ENCODE results near the gene ELFN2. TPM values are rescaled to one million over a fixed set of nuclear protein-coding genes. Genes with fewer than 3 reads are reported as not detected.

The ELFN2 gene
- total and polyA plus RNA-seq, 12 donors = 0.04 to 3.3 (median 0.32) TPM; not detected in 2

- TF ChIP-seq, protein P1, sequence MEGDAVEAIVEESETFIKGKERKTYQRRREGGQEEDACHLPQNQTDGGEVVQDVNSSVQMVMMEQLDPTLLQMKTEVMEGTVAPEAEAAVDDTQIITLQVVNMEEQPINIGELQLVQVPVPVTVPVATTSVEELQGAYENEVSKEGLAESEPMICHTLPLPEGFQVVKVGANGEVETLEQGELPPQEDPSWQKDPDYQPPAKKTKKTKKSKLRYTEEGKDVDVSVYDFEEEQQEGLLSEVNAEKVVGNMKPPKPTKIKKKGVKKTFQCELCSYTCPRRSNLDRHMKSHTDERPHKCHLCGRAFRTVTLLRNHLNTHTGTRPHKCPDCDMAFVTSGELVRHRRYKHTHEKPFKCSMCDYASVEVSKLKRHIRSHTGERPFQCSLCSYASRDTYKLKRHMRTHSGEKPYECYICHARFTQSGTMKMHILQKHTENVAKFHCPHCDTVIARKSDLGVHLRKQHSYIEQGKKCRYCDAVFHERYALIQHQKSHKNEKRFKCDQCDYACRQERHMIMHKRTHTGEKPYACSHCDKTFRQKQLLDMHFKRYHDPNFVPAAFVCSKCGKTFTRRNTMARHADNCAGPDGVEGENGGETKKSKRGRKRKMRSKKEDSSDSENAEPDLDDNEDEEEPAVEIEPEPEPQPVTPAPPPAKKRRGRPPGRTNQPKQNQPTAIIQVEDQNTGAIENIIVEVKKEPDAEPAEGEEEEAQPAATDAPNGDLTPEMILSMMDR (IDR thresholded peaks at IDR 0.05) = no peak
- no peak for TF ChIP-seq POLR2A (IDR thresholded peaks at IDR 0.05)
- Histone ChIP-seq H3K9me3 (replicated peaks in 1 of 3) (no peaks in the 10 kb centered on the region), H3K4me1 (replicated peaks in 1 of 2) (no peaks in the 10 kb centered on the region), H3K36me3 (replicated peaks in 1 of 2) (no peaks in the 10 kb centered on the region), H3K4me3 (no peak overlapping the region), H3K27me3 (peaks cover 13% of the 10 kb centered on the region), H3K27ac (no peak overlapping the region)
- no peak for DNase-seq
- intact Hi-C loops (cut with DNase I) = no loop called here
- 75 to 82% (median 79%) methylated on average over 7 of the region's 7 CpGs for WGBS, 4 donors
These were observed 16.7 kb upstream of the ELFN2 start for GRCh38 chr22:37443977-37444376.

DNA sequence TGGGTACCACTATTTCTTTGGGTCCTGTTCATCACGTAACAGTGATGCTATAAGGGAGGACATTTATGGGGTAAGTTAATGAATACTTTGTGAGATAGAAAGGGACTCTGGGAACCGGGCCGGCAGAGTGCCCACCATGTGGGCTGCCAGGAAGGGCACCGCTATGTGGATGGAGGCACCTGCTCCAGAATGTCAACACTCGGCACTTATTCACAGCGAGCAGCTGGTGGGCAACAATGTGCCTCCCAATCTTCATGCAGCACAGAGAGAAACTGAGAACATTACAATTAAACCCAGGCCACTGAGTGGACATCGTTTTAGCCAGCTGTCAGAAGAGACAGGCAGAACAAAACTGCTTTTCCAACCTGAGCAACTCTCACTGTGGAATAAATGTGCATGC lies 15.8 kb upstream of the ELFN2 start:
- Histone ChIP-seq H3K36me3 (replicated peaks in 1 of 2) (no peaks in the 10 kb centered on the region), H3K9me3 (replicated peaks in 1 of 3) (no peaks in the 10 kb centered on the region), H3K4me1 (replicated peaks in 1 of 2) (no peaks in the 10 kb centered on the region), H3K27me3 (peaks cover 7% of the 10 kb centered on the region), H3K27ac (no peak overlapping the region), H3K4me3 (no peak overlapping the region)
- intact Hi-C loops (cut with DNase I) = no loop called here
- 82 to 90% (median 86%) methylated on average over 7 of the region's 7 CpGs for WGBS, 4 donors
- no peak for TF ChIP-seq POLR2A (IDR thresholded peaks at IDR 0.05)
- TF ChIP-seq, protein P1 (IDR thresholded peaks at IDR 0.05) = no peak
- DNase-seq = no peak

DNA sequence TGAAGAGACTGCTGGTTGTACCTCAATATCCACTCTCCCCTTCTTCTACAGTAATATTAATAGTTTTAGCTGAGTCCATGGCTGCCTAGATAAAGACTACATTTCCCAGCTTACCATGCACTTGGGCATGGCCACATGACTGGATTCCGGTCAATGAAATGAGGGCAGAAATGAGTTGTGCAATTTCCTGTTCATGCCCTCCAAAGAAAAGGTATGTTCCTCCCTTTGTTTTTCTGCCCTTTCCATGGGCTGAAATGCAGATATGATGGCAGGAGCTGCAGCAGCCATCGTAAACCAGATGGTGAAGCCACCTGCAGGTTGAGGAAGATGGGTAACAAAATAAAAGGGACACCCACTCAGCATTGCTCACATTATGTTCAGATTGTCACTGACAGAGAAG lies 15.3 kb upstream of the ELFN2 start:
- 61 to 75% (median 65%) methylated on average over 2 of the region's 2 CpGs for WGBS, 4 donors
- TF ChIP-seq, protein P1 (IDR thresholded peaks at IDR 0.05) = no peak
- no peak for TF ChIP-seq POLR2A (IDR thresholded peaks at IDR 0.05)
- no peaks in the 10 kb centered on the region for H3K4me1 ChIP-seq (replicated peaks in 1 of 2)
- no peaks in the 10 kb centered on the region for H3K9me3 ChIP-seq (replicated peaks in 1 of 3)
- no peaks in the 10 kb centered on the region for H3K36me3 ChIP-seq (replicated peaks in 1 of 2)
- no peak for DNase-seq
- intact Hi-C loops (cut with DNase I) = no loop called here
- no peak overlapping the region for H3K4me3 ChIP-seq
- H3K27me3 ChIP-seq = peaks cover 7% of the 10 kb centered on the region
- no peak overlapping the region for H3K27ac ChIP-seq

DNA sequence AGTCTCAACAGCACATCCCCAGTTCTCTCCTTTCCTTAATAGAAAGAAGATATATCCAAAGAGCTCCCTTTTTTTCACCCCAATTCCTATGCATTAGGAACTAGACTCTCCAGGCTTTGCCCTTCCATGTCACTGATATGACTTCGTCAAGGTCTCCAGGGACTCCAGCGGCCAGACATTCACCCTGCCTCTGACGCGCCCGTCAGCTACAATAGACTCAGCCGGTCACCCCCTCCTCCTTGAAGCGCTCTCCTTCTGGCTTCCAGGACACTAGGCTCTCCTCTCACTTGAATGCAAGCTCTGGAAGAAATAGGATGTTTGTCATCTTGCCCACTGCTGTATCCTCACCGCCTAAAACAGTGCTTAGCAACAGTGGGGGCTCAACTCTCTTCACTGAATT lies 14.9 kb upstream of the ELFN2 start:
- Histone ChIP-seq H3K27me3 (peaks cover 4% of the 10 kb centered on the region), H3K9me3 (replicated peaks in 1 of 3) (no peaks in the 10 kb centered on the region), H3K4me3 (no peak overlapping the region), H3K4me1 (replicated peaks in 1 of 2) (no peaks in the 10 kb centered on the region), H3K36me3 (replicated peaks in 1 of 2) (no peaks in the 10 kb centered on the region), H3K27ac (no peak overlapping the region)
- 38 to 62% (median 46%) methylated on average over 8 of the region's 8 CpGs for WGBS, 4 donors
- intact Hi-C loops (cut with DNase I) = no loop called here
- TF ChIP-seq, protein P1 (IDR thresholded peaks at IDR 0.05) = no peak
- no peak for TF ChIP-seq POLR2A (IDR thresholded peaks at IDR 0.05)
- DNase-seq = no peak
